Kidney epithelial cell (primary cell): ENCODE measurements around the gene APLP2. TPM values are rescaled to one million over a fixed set of nuclear protein-coding genes. Genes with fewer than 3 reads are reported as not detected.

Experiments used
- DNase-seq: peaks from one replicate; pipeline ENCODE4 v3.0.0-alpha.2; 2010; ENCODE audit warnings: low read depth
- H3K27me3 ChIP-seq: 2 replicates; pipeline ENCODE4 v1.6.0; 2011; ENCODE audit warnings: low read length; ENCODE audit not compliant: control insufficient read depth, insufficient read depth
- H3K36me3 ChIP-seq: 2 replicates; pipeline ENCODE4 v1.5.1; 2011; ENCODE audit warnings: low read length; ENCODE audit not compliant: control insufficient read depth, insufficient read depth
- H3K4me3 ChIP-seq: 2 replicates; pipeline ENCODE4 v1.5.1; 2011; ENCODE audit warnings: low read depth, mild to moderate bottlenecking, control low read depth, low read length
- CTCF ChIP-seq: IDR thresholded peaks from 2 replicates; pipeline ENCODE4 v1.5.1; 2011; ENCODE audit warnings: mild to moderate bottlenecking, moderate library complexity, low read length, control low read depth, inconsistent platforms; ENCODE audit not compliant: insufficient read depth, poor library complexity, severe bottlenecking
- total RNA-seq: library from RNA; depleted of rRNA; stranded (reverse); fragments of >200 nt; gene quantifications from 2 replicates; pipeline ENCODE4 v1.2.3, GENCODE V29; 2015

Gene APLP2
- total RNA-seq, 1 donor from 2014 or later: 586 TPM

GRCh38 chr11:130061017-130061416, 8.7 kb upstream of the APLP2 start:
- no peak overlapping the region for H3K4me3 ChIP-seq
- DNase-seq: no peak
- H3K36me3 ChIP-seq: no peaks in the 10 kb centered on the region
- no peaks in the 10 kb centered on the region for H3K27me3 ChIP-seq
- TF ChIP-seq CTCF: no peak

- no peak for DNase-seq
- TF ChIP-seq CTCF: no peak
- no peaks in the 10 kb centered on the region for H3K36me3 ChIP-seq
- no peak overlapping the region for H3K4me3 ChIP-seq
- H3K27me3 ChIP-seq: no peaks in the 10 kb centered on the region
Observed at GRCh38 chr11:130062026-130062425, 7.7 kb upstream of the APLP2 start.

GRCh38 chr11:130063451-130063850, 6.2 kb upstream of the APLP2 start:
- TF ChIP-seq CTCF: no peak
- no peaks in the 10 kb centered on the region for H3K27me3 ChIP-seq
- no peak for DNase-seq
- H3K36me3 ChIP-seq: no peaks in the 10 kb centered on the region
- H3K4me3 ChIP-seq: no peak overlapping the region

GRCh38 chr11:130064596-130064995, 5.1 kb upstream of the APLP2 start:
- Histone ChIP-seq H3K36me3 (no peaks in the 10 kb centered on the region), H3K4me3 (no peak overlapping the region), H3K27me3 (no peaks in the 10 kb centered on the region)
- no peak for DNase-seq
- TF ChIP-seq CTCF: no peak

- no peaks in the 10 kb centered on the region for H3K27me3 ChIP-seq
- no peaks in the 10 kb centered on the region for H3K36me3 ChIP-seq
- no peak for DNase-seq
- TF ChIP-seq CTCF: no peak
- H3K4me3 ChIP-seq: no peak overlapping the region
Observed at GRCh38 chr11:130066338-130066737, 3.4 kb upstream of the APLP2 start.

- DNase-seq: no peak
Observed at GRCh38 chr11:130068546-130068985, 1.1 kb upstream of the APLP2 start.

More at GRCh38 chr11:130068546-130068985, 1.1 kb upstream of the APLP2 start:
- Histone ChIP-seq H3K27me3 (no peaks in the 10 kb centered on the region), H3K4me3 (peak overlapping the region; percentile 58), H3K36me3 (no peaks in the 10 kb centered on the region)
- no peak for TF ChIP-seq CTCF
